Measurements from ENCODE around the gene TYMP.

DNA sequence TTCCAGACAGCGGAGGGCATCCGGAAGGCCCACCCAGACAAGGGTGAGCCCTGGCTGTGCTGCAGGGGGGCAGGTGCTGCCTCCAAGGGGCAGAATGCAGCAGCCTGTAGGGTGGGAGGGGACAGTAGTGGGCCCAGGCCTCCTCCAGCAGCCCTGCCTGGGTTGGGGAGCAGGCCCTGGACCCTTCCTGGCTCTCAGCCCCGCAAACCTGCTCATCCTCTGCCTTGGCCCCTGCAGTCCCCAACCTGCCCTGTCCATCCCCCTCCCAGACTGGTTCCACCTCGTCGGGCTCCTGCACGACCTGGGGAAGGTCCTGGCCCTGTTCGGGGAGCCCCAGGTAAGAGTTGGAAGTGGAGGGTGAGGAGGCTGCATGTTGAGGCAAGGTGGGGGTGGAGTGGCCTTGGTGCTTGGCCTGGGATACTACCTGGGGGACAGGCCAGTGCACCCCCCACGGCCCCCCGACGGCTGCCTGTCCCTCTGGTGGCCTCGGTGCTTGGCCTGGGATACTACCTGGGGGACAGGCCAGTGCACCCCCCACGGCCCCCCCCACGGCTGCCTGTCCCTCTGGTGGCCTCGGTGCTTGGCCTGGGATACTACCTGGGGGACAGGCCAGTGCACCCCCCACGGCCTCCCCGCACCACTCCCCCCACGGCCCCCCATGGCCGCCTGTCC lies 41.7 kb downstream of the TYMP start:
- TF ChIP-seq, protein P1, sequence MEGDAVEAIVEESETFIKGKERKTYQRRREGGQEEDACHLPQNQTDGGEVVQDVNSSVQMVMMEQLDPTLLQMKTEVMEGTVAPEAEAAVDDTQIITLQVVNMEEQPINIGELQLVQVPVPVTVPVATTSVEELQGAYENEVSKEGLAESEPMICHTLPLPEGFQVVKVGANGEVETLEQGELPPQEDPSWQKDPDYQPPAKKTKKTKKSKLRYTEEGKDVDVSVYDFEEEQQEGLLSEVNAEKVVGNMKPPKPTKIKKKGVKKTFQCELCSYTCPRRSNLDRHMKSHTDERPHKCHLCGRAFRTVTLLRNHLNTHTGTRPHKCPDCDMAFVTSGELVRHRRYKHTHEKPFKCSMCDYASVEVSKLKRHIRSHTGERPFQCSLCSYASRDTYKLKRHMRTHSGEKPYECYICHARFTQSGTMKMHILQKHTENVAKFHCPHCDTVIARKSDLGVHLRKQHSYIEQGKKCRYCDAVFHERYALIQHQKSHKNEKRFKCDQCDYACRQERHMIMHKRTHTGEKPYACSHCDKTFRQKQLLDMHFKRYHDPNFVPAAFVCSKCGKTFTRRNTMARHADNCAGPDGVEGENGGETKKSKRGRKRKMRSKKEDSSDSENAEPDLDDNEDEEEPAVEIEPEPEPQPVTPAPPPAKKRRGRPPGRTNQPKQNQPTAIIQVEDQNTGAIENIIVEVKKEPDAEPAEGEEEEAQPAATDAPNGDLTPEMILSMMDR (IDR thresholded peaks at IDR 0.05; ENCODE audit: insufficient read depth, low read length, poor library complexity, severe bottlenecking): no peak
- no peak for TF ChIP-seq EZH2phosphoT487 (conservative IDR thresholded peaks at IDR 0.05; ENCODE audit: low read length)
